Skeletal muscle cell (primary cell): ENCODE data around the gene F7.

ENCODE experiments used
- DNase-seq: peaks from one replicate; pipeline ENCODE4 v3.0.0-alpha.2; 2010; ENCODE audit warnings: low read depth
- H3K4me3 ChIP-seq: 2 replicates; pipeline ENCODE4 v1.5.1; 2011; ENCODE audit warnings: low read depth, mild to moderate bottlenecking, control low read depth, low read length, moderate library complexity

Gene F7

DNA sequence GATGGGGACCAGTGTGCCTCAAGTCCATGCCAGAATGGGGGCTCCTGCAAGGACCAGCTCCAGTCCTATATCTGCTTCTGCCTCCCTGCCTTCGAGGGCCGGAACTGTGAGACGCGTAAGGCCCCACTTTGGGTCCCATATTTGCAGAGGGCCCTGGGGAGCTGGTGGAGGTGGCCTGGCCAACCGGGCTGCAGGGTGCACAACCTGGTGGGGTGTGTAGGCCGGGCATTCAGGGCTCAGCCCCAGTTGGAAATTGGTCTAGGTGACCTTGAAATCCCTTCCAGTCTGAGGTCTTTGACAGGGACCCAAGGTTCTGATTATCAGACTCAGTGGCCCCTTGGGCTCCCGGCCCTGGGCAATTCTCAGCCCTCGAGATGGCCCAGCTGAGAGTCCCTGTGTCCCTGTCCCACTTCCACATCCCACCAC is 8.3 kb downstream of the F7 start:
- no peak for DNase-seq
- no peak overlapping the region for H3K4me3 ChIP-seq

- no peak for DNase-seq
- H3K4me3 ChIP-seq = no peak overlapping the region
Observed at GRCh38 chr13:113114511-113115362, 9.1 kb downstream of the F7 start.

GRCh38 chr13:113115363-113116205 is 10.0 kb downstream of the F7 start:
- no peak overlapping the region for H3K4me3 ChIP-seq
- DNase-seq = no peak

GRCh38 chr13:113116206-113116800 is 10.7 kb downstream of the F7 start:
- no peak for DNase-seq
- H3K4me3 ChIP-seq = no peak overlapping the region

GRCh38 chr13:113116871-113117271 is 11.3 kb downstream of the F7 start:
- no peak for DNase-seq
- H3K4me3 ChIP-seq = no peak overlapping the region

GRCh38 chr13:113117335-113117872 is 11.8 kb downstream of the F7 start:
- DNase-seq = no peak

DNA sequence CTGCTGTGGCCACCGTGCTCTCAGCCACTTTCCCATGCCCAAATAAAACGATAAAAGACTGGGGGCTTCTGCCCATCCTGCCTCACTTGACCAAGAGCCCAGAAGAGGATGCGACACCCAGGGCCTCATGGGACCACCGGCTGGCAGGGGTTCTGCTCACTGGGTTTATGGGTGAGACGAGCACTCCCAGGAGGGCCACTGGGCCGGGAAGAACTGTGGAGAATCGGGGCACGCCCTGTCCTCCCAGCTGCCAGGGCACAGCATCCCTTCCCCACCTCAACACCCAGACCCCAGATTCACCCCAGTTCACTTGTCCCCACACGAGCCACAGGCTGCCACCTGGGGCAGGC is 12.3 kb downstream of the F7 start:
- DNase-seq = no peak
- no peak overlapping the region for H3K4me3 ChIP-seq

More at GRCh38 chr13:113117335-113117872, 11.8 kb downstream of the F7 start:
- H3K4me3 ChIP-seq = no peak overlapping the region

GRCh38 chr13:113118261-113119021 is 12.8 kb downstream of the F7 start:
- no peak overlapping the region for H3K4me3 ChIP-seq
- no peak for DNase-seq

DNA sequence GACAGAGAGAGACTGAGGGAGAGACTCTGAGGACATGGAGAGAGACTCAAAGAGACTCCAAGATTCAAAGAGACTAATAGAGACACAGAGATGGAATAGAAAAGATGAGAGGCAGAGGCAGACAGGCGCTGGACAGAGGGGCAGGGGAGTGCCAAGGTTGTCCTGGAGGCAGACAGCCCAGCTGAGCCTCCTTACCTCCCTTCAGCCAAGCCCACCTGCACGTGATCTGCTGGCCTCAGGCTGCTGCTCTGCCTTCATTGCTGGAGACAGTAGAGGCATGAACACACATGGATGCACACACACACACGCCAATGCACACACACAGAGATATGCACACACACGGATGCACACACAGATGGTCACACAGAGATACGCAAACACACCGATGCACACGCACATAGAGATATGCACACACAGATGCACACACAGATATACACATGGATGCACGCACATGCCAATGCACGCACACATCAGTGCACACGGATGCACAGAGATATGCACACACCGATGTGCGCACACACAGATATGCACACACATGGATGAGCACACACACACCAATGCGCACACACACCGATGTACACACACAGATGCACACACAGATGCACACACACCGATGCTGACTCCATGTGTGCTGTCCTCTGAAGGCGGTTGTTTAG is 13.7 kb downstream of the F7 start:
- no peak for DNase-seq
- H3K4me3 ChIP-seq = no peak overlapping the region

DNA sequence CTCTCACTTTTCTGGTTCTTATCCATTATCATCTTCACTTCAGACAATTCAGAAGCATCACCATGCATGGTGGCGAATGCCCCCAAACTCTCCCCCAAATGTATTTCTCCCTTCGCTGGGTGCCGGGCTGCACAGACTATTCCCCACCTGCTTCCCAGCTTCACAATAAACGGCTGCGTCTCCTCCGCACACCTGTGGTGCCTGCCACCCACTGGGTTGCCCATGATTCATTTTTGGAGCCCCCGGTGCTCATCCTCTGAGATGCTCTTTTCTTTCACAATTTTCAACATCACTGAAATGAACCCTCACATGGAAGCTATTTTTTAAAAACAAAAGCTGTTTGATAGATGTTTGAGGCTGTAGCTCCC is 14.2 kb downstream of the F7 start:
- DNase-seq = no peak
- no peak overlapping the region for H3K4me3 ChIP-seq

GRCh38 chr13:113120300-113121182 is 14.9 kb downstream of the F7 start:
- DNase-seq = no peak
- no peak overlapping the region for H3K4me3 ChIP-seq

DNA sequence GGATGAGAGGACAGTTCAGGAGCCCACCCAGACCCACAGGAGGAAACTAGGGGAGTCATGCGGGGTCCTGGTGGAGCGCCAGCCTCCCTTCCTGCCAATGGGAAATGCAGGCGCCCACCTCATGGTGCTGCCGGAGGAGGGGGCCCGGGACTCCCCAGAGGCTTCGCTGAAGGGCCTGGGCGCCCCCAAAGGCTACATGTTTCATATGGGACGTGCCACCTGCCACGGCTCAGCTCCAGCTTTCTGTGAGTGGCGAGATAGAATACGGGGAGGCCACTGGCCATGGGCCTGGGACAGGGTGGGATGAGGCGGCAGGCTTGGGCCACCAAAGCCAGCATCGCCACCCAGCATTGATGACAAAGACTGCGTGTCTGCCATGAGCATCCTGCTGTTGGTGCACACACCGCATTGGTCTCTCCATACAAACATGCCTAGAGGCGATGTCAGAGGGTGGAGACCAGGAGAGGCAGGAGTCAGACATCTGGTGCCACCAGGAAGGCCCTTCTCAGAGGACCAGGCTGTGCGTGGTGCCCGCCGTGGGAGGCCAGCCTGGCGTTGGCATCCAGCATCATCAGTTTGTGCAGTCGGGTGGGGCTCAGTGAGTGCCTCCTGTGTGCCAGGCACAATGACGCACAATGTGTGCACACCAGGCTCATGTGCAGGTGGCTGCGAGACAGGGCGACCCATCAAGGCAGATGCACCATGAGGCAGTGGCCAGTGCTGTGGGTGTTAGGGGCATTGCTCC is 15.8 kb downstream of the F7 start:
- no peak for DNase-seq
- no peak overlapping the region for H3K4me3 ChIP-seq

GRCh38 chr13:113121928-113122471 is 16.4 kb downstream of the F7 start:
- H3K4me3 ChIP-seq = no peak overlapping the region
- DNase-seq = no peak

GRCh38 chr13:113122550-113123225 is 17.1 kb downstream of the F7 start, which contains the start of gene F10:
F10 (plus strand) TSS chr13:113122799; CDS start chr13:113122856, 57 bp downstream.
- peak within 1 kb of the TSS; percentile 18 for H3K4me3 ChIP-seq
- peak; percentile 19 for DNase-seq

- no peak for DNase-seq
- no peak overlapping the region for H3K4me3 ChIP-seq
Observed at GRCh38 chr13:113123226-113124201, 17.9 kb downstream of the F7 start.
